Activated gamma-delta T cell treated with anti-CD3 and anti-CD28 coated beads, Interleukin-2, amount 50 U/mL, for 16 hours (primary cell): ENCODE measurements around the gene PAPPA.

Experiments used
- DNase-seq: peaks from one replicate; pipeline ENCODE4 v3.0.0-alpha.2; 2020; ENCODE audit warnings: low read depth

Gene PAPPA

GRCh38 chr9:116181853-116182610 lies 28.4 kb downstream of the PAPPA start:
- no peak for DNase-seq

- no peak for DNase-seq
Observed at GRCh38 chr9:116182876-116183275, 29.3 kb downstream of the PAPPA start.

GRCh38 chr9:116187570-116188170 lies 34.1 kb downstream of the PAPPA start:
- no peak for DNase-seq

GRCh38 chr9:116189683-116190082 lies 36.1 kb downstream of the PAPPA start:
- no peak for DNase-seq

- no peak for DNase-seq
Observed at GRCh38 chr9:116190637-116191396, 37.2 kb downstream of the PAPPA start.

GRCh38 chr9:116191576-116192415 lies 38.2 kb downstream of the PAPPA start:
- DNase-seq = no peak

GRCh38 chr9:116193636-116194035 lies 40.0 kb downstream of the PAPPA start:
- no peak for DNase-seq

GRCh38 chr9:116196806-116197205 lies 43.2 kb downstream of the PAPPA start:
- DNase-seq = no peak

- no peak for DNase-seq
Observed at GRCh38 chr9:116198344-116198743, 44.8 kb downstream of the PAPPA start.

- DNase-seq = no peak
Observed at GRCh38 chr9:116202219-116202912, 48.8 kb downstream of the PAPPA start.

GRCh38 chr9:116204252-116204882 lies 50.8 kb downstream of the PAPPA start:
- no peak for DNase-seq

GRCh38 chr9:116207371-116208111 lies 54.0 kb downstream of the PAPPA start:
- no peak for DNase-seq

- DNase-seq = no peak
Observed at GRCh38 chr9:116208417-116209232, 55.0 kb downstream of the PAPPA start.

GRCh38 chr9:116209414-116210116 lies 56.0 kb downstream of the PAPPA start:
- no peak for DNase-seq

- no peak for DNase-seq
Observed at GRCh38 chr9:116212986-116213692, 59.5 kb downstream of the PAPPA start.

GRCh38 chr9:116213693-116214047 lies 60.1 kb downstream of the PAPPA start:
- no peak for DNase-seq

GRCh38 chr9:116218399-116218798 lies 64.8 kb downstream of the PAPPA start:
- no peak for DNase-seq

GRCh38 chr9:116219686-116220085 lies 66.1 kb downstream of the PAPPA start:
- no peak for DNase-seq
